Lung (tissue), 12 donors: ENCODE measurements around the gene HIGD2A. TPM values are rescaled to one million over a fixed set of nuclear protein-coding genes. Genes with fewer than 3 reads are reported as not detected.
A peak's percentile ranks its signal among the peaks of the same experiment; 100 is the strongest.

Experiments
- ATAC-seq: fragments of 200-7000 bp; cut with Tn5 transposase; one replicate; pipeline ENCODE4 v1.9.1; 2020; ENCODE audit warnings: moderate number of reproducible peaks; ENCODE audit not compliant: insufficient read depth, low FRiP score
- DNase-seq, 3 donors: peaks; one replicate each; pipeline ENCODE4 v3.0.0-alpha.2; 2013 to 2017
- H3K27ac ChIP-seq, 2 donors: one replicate each; pipeline ENCODE4 v1.5.1; 2013; ENCODE audit warnings: mild to moderate bottlenecking in 2 of 2, moderate library complexity in 2 of 2, control low read depth in 1 of 2, inconsistent platforms in 1 of 2, low read depth in 1 of 2, low read length in 1 of 2
- H3K27me3 ChIP-seq, 3 donors: one replicate each; pipeline ENCODE4 v1.5.1; 2013; ENCODE audit warnings: low read length in 2 of 3; ENCODE audit not compliant: control insufficient read depth in 3 of 3, insufficient read depth in 3 of 3
- H3K36me3 ChIP-seq, 4 donors: one replicate each; pipeline ENCODE4 v1.5.1; 2013; ENCODE audit warnings: low read length in 4 of 4, mild to moderate bottlenecking in 1 of 4, moderate library complexity in 1 of 4; ENCODE audit not compliant: control insufficient read depth in 4 of 4, insufficient read depth in 4 of 4
- H3K4me1 ChIP-seq, 5 donors: one replicate each; pipeline ENCODE4 v1.5.1; 2013; ENCODE audit warnings: low read length in 5 of 5, mild to moderate bottlenecking in 2 of 5, moderate library complexity in 1 of 5; ENCODE audit not compliant: control insufficient read depth in 5 of 5, insufficient read depth in 5 of 5
- H3K4me3 ChIP-seq: one replicate; pipeline ENCODE4 v1.5.1; 2013; ENCODE audit warnings: mild to moderate bottlenecking, control low read depth, moderate library complexity
- H3K9ac ChIP-seq, 2 donors: one replicate each; pipeline ENCODE4 v1.5.1; 2013; ENCODE audit warnings: low read length in 2 of 2, control low read depth in 1 of 2; ENCODE audit not compliant: insufficient read depth in 1 of 2
- H3K9me3 ChIP-seq, 4 donors: one replicate each; pipeline ENCODE4 v1.5.1; 2013; ENCODE audit warnings: low read length in 3 of 4, mild to moderate bottlenecking in 1 of 4, moderate library complexity in 1 of 4; ENCODE audit not compliant: control insufficient read depth in 4 of 4, insufficient read depth in 3 of 4
- WGBS, 2 donors: extraction: QIAGEN DNeasy Blood & Tissue Kit; methylation state at CpG; one replicate each; pipeline ENCODE4 v1.1.7; 2013; 5-methylcytosine and 5-hydroxymethylcytosine counted together
- polyA plus RNA-seq, 2 donors: library from polyadenylated mRNA; stranded (reverse); fragments of 200-250 nt; gene quantifications; one replicate each; pipeline ENCODE4 v1.2.1, GENCODE V29; 2013
- total RNA-seq, 2 donors: library from RNA; depleted of rRNA in 1 of 2; stranded (reverse); fragments of >200 nt in 1 of 2; gene quantifications; one replicate each; pipeline ENCODE4 v1.2.1, GENCODE V29; 2014 to 2021
- TF ChIP-seq, protein P1 (sequence below): IDR thresholded peaks from 2 replicates; pipeline ENCODE4 v1.5.1; 2012; ENCODE audit warnings: mild to moderate bottlenecking; ENCODE audit errors: control extremely low read depth, extremely low read depth
- donor health status: control.
- donor health status: control.
- donor health status: Bipolar disorder and iron deficiency.
- donor health status: healthy.
- donor health status: DM: yes; HTN: yes; CAD: no.

Gene HIGD2A
- total and polyA plus RNA-seq, 4 donors = 71.2 to 190 (median 108) TPM

DNA sequence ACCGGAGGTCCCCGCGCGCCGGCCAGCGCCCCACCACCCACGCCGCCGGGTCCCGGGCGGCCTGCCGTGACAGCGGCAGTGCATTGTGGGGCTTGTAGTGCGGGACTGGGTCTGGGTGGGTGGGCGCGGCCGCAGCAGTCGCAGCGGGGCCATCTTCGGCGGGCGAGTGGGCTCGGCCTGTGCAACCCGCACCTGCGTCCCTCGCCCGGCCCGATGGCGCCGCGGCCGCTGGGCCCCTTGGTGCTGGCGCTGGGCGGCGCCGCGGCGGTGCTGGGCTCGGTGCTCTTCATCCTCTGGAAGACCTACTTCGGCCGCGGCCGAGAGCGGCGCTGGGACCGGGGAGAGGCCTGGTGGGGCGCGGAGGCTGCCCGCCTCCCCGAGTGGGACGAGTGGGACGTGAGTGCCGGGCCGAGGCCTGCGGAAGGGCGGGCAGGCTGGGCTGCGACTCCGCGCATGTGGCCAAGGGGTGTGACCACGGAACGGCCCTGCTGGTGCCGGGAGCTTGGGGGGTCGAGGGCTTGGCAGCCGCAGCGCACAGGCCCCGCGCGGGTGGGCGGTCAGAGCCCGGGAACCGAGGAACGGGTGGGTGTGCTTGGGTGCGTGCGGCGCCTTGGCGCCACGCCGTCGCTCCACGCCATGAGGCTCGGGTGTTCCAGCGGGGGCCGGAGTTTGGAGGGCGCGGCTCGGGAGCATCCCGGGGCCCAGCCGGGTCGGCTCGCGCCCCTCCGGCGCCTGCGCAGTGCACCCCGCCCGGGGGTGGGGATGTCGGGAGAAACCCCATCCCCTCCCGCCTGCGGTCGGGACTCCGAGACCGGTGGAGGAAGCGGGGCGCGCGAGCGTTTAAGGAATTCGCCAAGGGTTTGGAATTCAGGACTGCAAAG lies 23.0 kb upstream of the HIGD2A start, which contains the start of gene ARL10:
ARL10 (plus strand) TSS at position 137 of the 881 bp plus-strand sequence; CDS start at position 214, 77 bp downstream.
- ATAC-seq (peak; percentile 36), DNase-seq (peak; percentile 37 to 51 (median 50))
- Histone ChIP-seq H3K27ac (peak within 1 kb of the TSS; percentile 38 to 46), H3K4me1 (peaks cover 0 to 10% (median 4%) of the 10 kb centered on the region in 5 donors), H3K9me3 (no peaks in the 10 kb centered on the region), H3K9ac (peak within 1 kb of the TSS in 1 of 2 donors; percentile 32), H3K36me3 (peaks cover 0 to 19% (median 7%) of the 10 kb centered on the region in 4 donors), H3K4me3 (peak within 1 kb of the TSS; percentile 89), H3K27me3 (no peaks in the 10 kb centered on the region)
- TF ChIP-seq, protein P1, sequence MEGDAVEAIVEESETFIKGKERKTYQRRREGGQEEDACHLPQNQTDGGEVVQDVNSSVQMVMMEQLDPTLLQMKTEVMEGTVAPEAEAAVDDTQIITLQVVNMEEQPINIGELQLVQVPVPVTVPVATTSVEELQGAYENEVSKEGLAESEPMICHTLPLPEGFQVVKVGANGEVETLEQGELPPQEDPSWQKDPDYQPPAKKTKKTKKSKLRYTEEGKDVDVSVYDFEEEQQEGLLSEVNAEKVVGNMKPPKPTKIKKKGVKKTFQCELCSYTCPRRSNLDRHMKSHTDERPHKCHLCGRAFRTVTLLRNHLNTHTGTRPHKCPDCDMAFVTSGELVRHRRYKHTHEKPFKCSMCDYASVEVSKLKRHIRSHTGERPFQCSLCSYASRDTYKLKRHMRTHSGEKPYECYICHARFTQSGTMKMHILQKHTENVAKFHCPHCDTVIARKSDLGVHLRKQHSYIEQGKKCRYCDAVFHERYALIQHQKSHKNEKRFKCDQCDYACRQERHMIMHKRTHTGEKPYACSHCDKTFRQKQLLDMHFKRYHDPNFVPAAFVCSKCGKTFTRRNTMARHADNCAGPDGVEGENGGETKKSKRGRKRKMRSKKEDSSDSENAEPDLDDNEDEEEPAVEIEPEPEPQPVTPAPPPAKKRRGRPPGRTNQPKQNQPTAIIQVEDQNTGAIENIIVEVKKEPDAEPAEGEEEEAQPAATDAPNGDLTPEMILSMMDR = no peak
- 0 to 2% methylated on average over 70 to 108 of the region's 108 CpGs for WGBS, 2 donors

DNA sequence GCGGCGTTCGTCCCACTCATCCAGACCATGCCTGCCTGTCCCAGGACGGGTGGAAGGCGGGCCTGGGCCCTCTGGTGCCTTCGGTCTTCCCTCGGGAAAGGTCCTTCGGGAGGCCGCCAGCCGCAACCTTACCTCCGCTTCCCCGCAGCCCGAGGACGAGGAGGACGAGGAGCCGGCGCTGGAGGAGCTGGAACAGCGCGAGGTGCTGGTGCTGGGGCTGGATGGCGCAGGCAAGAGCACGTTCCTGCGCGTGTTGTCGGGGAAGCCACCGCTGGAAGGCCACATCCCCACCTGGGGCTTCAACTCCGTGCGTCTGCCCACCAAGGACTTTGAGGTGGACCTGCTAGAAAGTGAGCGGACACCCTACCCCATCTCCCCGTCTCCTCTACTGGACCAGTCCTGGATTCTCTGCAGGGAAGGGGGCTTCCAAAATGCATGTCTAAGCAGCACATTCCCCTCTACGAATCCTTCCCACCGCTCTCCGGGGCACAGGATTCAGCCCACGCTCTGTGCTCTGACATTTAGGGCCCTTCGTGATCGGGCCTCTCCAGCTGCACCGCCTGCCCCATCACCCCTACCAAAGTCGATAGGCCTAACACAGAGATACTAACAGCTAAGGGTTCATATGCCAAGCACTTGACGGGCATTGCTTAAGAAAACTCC lies 22.2 kb upstream of the HIGD2A start:
- ATAC-seq (no peak), DNase-seq (no peak)
- Histone ChIP-seq H3K4me3 (peak overlapping the region; percentile 89), H3K27me3 (no peaks in the 10 kb centered on the region), H3K27ac (peak overlapping the region in 1 of 2 donors; percentile 38), H3K9ac (no peak overlapping the region), H3K9me3 (no peaks in the 10 kb centered on the region), H3K36me3 (peaks cover 0 to 22% (median 7%) of the 10 kb centered on the region in 4 donors), H3K4me1 (peaks cover 0 to 10% (median 4%) of the 10 kb centered on the region in 5 donors)
- 67 to 72% methylated on average over 38 of the region's 38 CpGs for WGBS, 2 donors
- TF ChIP-seq, protein P1 = no peak

DNA sequence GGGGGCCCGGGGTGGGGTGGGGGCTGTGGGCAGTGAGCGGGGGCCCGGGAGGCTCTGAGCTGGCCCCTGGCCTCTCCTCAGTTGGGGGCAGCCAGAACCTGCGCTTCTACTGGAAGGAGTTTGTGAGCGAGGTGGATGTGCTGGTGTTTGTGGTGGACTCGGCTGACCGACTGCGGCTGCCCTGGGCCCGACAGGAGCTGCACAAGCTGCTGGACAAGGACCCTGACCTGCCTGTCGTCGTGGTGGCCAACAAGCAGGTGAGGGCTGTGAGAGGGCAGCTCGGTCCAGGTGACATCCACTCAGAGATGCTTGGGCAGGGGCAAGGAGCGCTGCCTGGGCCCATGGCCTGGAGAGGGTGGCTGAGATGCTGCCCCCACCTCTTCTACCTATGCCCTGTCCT lies 19.8 kb upstream of the HIGD2A start:
- no peak for ATAC-seq
- TF ChIP-seq, protein P1 = no peak
- H3K9me3 ChIP-seq = no peaks in the 10 kb centered on the region
- no peak overlapping the region for H3K27ac ChIP-seq
- DNase-seq = no peak
- H3K27me3 ChIP-seq = no peaks in the 10 kb centered on the region
- peaks cover 4 to 16% (median 6%) of the 10 kb centered on the region in 5 donors for H3K4me1 ChIP-seq
- H3K9ac ChIP-seq = no peak overlapping the region
- no peak overlapping the region for H3K4me3 ChIP-seq
- 95 to 97% methylated on average over 11 to 13 of the region's 13 CpGs for WGBS, 2 donors
- H3K36me3 ChIP-seq = peaks cover 0 to 30% (median 8%) of the 10 kb centered on the region in 4 donors
